ENCODE measurements around the gene PRKCA. TPM values are rescaled to one million over a fixed set of nuclear protein-coding genes. Genes with fewer than 3 reads are reported as not detected.

PRKCA gene
- total and polyA plus RNA-seq, 2 of the 13 experiments (the other 11 are each of a cell fraction or from before 2014, with no cell fraction given): 18.5 to 21.5 TPM

DNA sequence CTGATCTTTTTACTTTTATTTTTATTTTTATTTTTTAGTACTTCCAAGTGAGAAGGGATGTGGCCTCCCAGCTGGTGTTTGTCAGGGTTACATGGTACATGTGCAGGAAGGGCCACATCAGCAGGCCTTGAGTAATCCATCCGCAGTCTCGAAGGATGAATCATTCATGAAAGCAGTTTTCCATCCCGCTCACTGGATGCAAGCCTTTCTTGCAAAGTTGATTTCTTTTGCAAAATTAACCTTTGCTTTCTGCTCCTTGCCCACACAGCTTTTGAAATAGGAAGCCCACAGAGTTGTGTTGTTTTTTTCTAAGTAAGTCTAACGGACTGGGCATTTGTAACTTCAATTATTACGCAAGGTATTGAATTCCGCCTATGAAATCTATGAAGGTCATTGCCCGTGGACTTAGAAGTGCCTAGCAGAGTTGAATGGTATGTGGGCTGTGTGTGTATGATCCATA is 157.4 kb downstream of the PRKCA start (continued):
- TF ChIP-seq ZNF260 (CRISPR knock-in tag; IDR thresholded peaks at IDR 0.05; ENCODE audit: borderline replicate concordance, low read depth) (no peak), NKX3-1 (CRISPR knock-in tag; IDR thresholded peaks at IDR 0.05) (peak; percentile 71), KDM4B (CRISPR knock-in tag; IDR thresholded peaks at IDR 0.05) (no peak), ZNF749 (CRISPR knock-in tag; IDR thresholded peaks at IDR 0.05; ENCODE audit: borderline replicate concordance) (no peak), ZNF878 (CRISPR knock-in tag; IDR thresholded peaks at IDR 0.05) (peak; percentile 75; the same call in 1 of the 2 replicates), CEBPG (CRISPR knock-in tag; IDR thresholded peaks at IDR 0.05) (peak; percentile 96), ZNF644 (CRISPR knock-in tag; IDR thresholded peaks at IDR 0.05; ENCODE audit: low read depth) (peak; percentile 79), JUND (CRISPR knock-in tag; IDR thresholded peaks at IDR 0.05) (peak; percentile 96), ZNF792 (CRISPR knock-in tag; IDR thresholded peaks at IDR 0.05) (peak; percentile 50; the same call in 1 of the 2 replicates), DMAP1 (CRISPR knock-in tag; IDR thresholded peaks at IDR 0.05) (peak; percentile 78), TBP (CRISPR knock-in tag; IDR thresholded peaks at IDR 0.05) (0 out of 2 replicates have a peak, but pooled peaks have one; percentile 51), FOXO1 (CRISPR knock-in tag; IDR thresholded peaks at IDR 0.05) (peak; percentile 86)
- TF ChIP-seq, protein P1, sequence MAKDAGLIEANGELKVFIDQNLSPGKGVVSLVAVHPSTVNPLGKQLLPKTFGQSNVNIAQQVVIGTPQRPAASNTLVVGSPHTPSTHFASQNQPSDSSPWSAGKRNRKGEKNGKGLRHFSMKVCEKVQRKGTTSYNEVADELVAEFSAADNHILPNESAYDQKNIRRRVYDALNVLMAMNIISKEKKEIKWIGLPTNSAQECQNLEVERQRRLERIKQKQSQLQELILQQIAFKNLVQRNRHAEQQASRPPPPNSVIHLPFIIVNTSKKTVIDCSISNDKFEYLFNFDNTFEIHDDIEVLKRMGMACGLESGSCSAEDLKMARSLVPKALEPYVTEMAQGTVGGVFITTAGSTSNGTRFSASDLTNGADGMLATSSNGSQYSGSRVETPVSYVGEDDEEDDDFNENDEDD (CRISPR knock-in tag; IDR thresholded peaks at IDR 0.05; ENCODE audit: borderline replicate concordance): peak; percentile 30; the same call in 1 of the 2 replicates
- TF ChIP-seq, protein P2, sequence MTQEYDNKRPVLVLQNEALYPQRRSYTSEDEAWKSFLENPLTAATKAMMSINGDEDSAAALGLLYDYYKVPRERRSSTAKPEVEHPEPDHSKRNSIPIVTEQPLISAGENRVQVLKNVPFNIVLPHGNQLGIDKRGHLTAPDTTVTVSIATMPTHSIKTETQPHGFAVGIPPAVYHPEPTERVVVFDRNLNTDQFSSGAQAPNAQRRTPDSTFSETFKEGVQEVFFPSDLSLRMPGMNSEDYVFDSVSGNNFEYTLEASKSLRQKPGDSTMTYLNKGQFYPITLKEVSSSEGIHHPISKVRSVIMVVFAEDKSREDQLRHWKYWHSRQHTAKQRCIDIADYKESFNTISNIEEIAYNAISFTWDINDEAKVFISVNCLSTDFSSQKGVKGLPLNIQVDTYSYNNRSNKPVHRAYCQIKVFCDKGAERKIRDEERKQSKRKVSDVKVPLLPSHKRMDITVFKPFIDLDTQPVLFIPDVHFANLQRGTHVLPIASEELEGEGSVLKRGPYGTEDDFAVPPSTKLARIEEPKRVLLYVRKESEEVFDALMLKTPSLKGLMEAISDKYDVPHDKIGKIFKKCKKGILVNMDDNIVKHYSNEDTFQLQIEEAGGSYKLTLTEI (CRISPR knock-in tag; conservative IDR thresholded peaks at IDR 0.05): no peak

All from HepG2 (cell line).